ENCODE data around the gene SORL1. TPM values are rescaled to one million over a fixed set of nuclear protein-coding genes. Genes with fewer than 3 reads are reported as not detected.

SORL1 gene
- total RNA-seq, 1 donor from 2014 or later: 4.6 TPM

- Mint-ChIP-seq H3K36me3 (ENCODE audit: low read depth, unreplicated experiment) (no peaks in the 10 kb centered on the region), H3K4me1 (ENCODE audit: unreplicated experiment) (peaks cover 12% of the 10 kb centered on the region), H3K27me3 (ENCODE audit: unreplicated experiment) (no peaks in the 10 kb centered on the region), H3K4me3 (ENCODE audit: unreplicated experiment) (no peak overlapping the region), H3K27ac (ENCODE audit: unreplicated experiment) (no peak overlapping the region), H3K9me3 (ENCODE audit: unreplicated experiment) (no peaks in the 10 kb centered on the region)
- TF ChIP-seq CTCF (IDR thresholded peaks at IDR 0.05; ENCODE audit: unreplicated experiment): no peak
- DNase-seq (ENCODE audit: low spot score): no peak
Observed at GRCh38 chr11:121473064-121473777, 21.1 kb downstream of the SORL1 start.

- peaks cover 26% of the 10 kb centered on the region for H3K4me1 Mint-ChIP-seq (ENCODE audit: unreplicated experiment)
- H3K27me3 Mint-ChIP-seq (ENCODE audit: unreplicated experiment): no peaks in the 10 kb centered on the region
- no peak overlapping the region for H3K4me3 Mint-ChIP-seq (ENCODE audit: unreplicated experiment)
- TF ChIP-seq CTCF (IDR thresholded peaks at IDR 0.05; ENCODE audit: unreplicated experiment): no peak
- no peak for DNase-seq (ENCODE audit: low spot score)
- H3K27ac Mint-ChIP-seq (ENCODE audit: unreplicated experiment): no peak overlapping the region
- H3K9me3 Mint-ChIP-seq (ENCODE audit: unreplicated experiment): no peaks in the 10 kb centered on the region
- no peaks in the 10 kb centered on the region for H3K36me3 Mint-ChIP-seq (ENCODE audit: low read depth, unreplicated experiment)
Observed at GRCh38 chr11:121474680-121475079, 22.6 kb downstream of the SORL1 start.

- peaks cover 26% of the 10 kb centered on the region for H3K4me1 Mint-ChIP-seq (ENCODE audit: unreplicated experiment)
- no peak overlapping the region for H3K4me3 Mint-ChIP-seq (ENCODE audit: unreplicated experiment)
- H3K36me3 Mint-ChIP-seq (ENCODE audit: low read depth, unreplicated experiment): no peaks in the 10 kb centered on the region
Observed at GRCh38 chr11:121476379-121477032, 24.4 kb downstream of the SORL1 start.

GRCh38 chr11:121478226-121478894 is 26.2 kb downstream of the SORL1 start:
- Mint-ChIP-seq H3K36me3 (ENCODE audit: low read depth, unreplicated experiment) (no peaks in the 10 kb centered on the region), H3K9me3 (ENCODE audit: unreplicated experiment) (no peaks in the 10 kb centered on the region), H3K4me1 (ENCODE audit: unreplicated experiment) (peaks cover 42% of the 10 kb centered on the region), H3K27me3 (ENCODE audit: unreplicated experiment) (peaks cover 4% of the 10 kb centered on the region), H3K27ac (ENCODE audit: unreplicated experiment) (peak overlapping the region; percentile 87), H3K4me3 (ENCODE audit: unreplicated experiment) (peak overlapping the region; percentile 67)
- DNase-seq (ENCODE audit: low spot score): no peak
- no peak for TF ChIP-seq CTCF (IDR thresholded peaks at IDR 0.05; ENCODE audit: unreplicated experiment)

More at GRCh38 chr11:121476379-121477032, 24.4 kb downstream of the SORL1 start:
- Mint-ChIP-seq H3K9me3 (ENCODE audit: unreplicated experiment) (no peaks in the 10 kb centered on the region), H3K27ac (ENCODE audit: unreplicated experiment) (no peak overlapping the region), H3K27me3 (ENCODE audit: unreplicated experiment) (no peaks in the 10 kb centered on the region)
- no peak for DNase-seq (ENCODE audit: low spot score)
- TF ChIP-seq CTCF (IDR thresholded peaks at IDR 0.05; ENCODE audit: unreplicated experiment): no peak
